NCI-H1417 treated with DMSO at 0.1 percent for 48 hours (cell line): Measurements from ENCODE around the gene CLCN6.

Source experiments
- DNase-seq: peaks from one replicate; lab custom pipeline; 2025; lab: John Stamatoyannopoulos, UW

Gene CLCN6

GRCh38 chr1:11855430-11855829 lies 49.4 kb downstream of the CLCN6 start:
- no peak for DNase-seq

- DNase-seq = no peak
These were observed 50.7 kb downstream of the CLCN6 start for GRCh38 chr1:11856698-11857097.

- DNase-seq = no peak
These were observed 51.3 kb downstream of the CLCN6 start for GRCh38 chr1:11857164-11857851.

GRCh38 chr1:11858158-11858557 lies 52.2 kb downstream of the CLCN6 start:
- no peak for DNase-seq

GRCh38 chr1:11858613-11858967 lies 52.6 kb downstream of the CLCN6 start, which contains the start of gene NPPB:
TSS of gene NPPB (minus strand) at chr1:11858945. CDS start at chr1:11858833, 112 bp downstream.
- no peak for DNase-seq

GRCh38 chr1:11858968-11859871 lies 53.2 kb downstream of the CLCN6 start:
- no peak for DNase-seq

GRCh38 chr1:11860083-11860482 lies 54.1 kb downstream of the CLCN6 start:
- no peak for DNase-seq

- DNase-seq = no peak
These were observed 54.6 kb downstream of the CLCN6 start for GRCh38 chr1:11860587-11860986.

GRCh38 chr1:11862890-11863289 lies 56.9 kb downstream of the CLCN6 start:
- DNase-seq = no peak

- DNase-seq = no peak
These were observed 62.5 kb downstream of the CLCN6 start for GRCh38 chr1:11868331-11868980.

- no peak for DNase-seq
These were observed 63.1 kb downstream of the CLCN6 start for GRCh38 chr1:11869104-11869503.

GRCh38 chr1:11869650-11870207 lies 63.7 kb downstream of the CLCN6 start:
- no peak for DNase-seq

- no peak for DNase-seq
These were observed 66.6 kb downstream of the CLCN6 start for GRCh38 chr1:11872545-11872944.

- DNase-seq = no peak
These were observed 67.6 kb downstream of the CLCN6 start for GRCh38 chr1:11873395-11874257.

- DNase-seq = no peak
These were observed 68.2 kb downstream of the CLCN6 start for GRCh38 chr1:11874258-11874562.

GRCh38 chr1:11874624-11875023 lies 68.6 kb downstream of the CLCN6 start:
- no peak for DNase-seq

- no peak for DNase-seq
These were observed 69.1 kb downstream of the CLCN6 start for GRCh38 chr1:11875094-11875493.

- no peak for DNase-seq
These were observed 71.1 kb downstream of the CLCN6 start for GRCh38 chr1:11877074-11877473.

GRCh38 chr1:11878081-11878890 lies 72.3 kb downstream of the CLCN6 start:
- no peak for DNase-seq

- no peak for DNase-seq
These were observed 72.8 kb downstream of the CLCN6 start for GRCh38 chr1:11878891-11879190.
